Measurements from ENCODE around the gene SLC8A3.

- TF ChIP-seq REST (IDR thresholded peaks at IDR 0.05; ENCODE audit: low read depth) (no peak), POLR2A (IDR thresholded peaks at IDR 0.05; ENCODE audit: borderline replicate concordance, extremely low read depth, insufficient read depth, insufficient read length) (no peak), EZH2phosphoT487 (IDR thresholded peaks at IDR 0.05; ENCODE audit: borderline replicate concordance) (no peak), YY1 (IDR thresholded peaks at IDR 0.05; ENCODE audit: extremely low read depth, insufficient replicate concordance, low read depth, low read length) (no peak), POLR2AphosphoS5 (IDR thresholded peaks at IDR 0.05; ENCODE audit: low read depth, low read length) (no peak), SIN3A (IDR thresholded peaks at IDR 0.05; ENCODE audit: low read depth) (no peak), EZH2 (IDR thresholded peaks at IDR 0.05) (no peak), CEBPB (IDR thresholded peaks at IDR 0.05; ENCODE audit: low read depth) (no peak)
- TF ChIP-seq, protein P1, sequence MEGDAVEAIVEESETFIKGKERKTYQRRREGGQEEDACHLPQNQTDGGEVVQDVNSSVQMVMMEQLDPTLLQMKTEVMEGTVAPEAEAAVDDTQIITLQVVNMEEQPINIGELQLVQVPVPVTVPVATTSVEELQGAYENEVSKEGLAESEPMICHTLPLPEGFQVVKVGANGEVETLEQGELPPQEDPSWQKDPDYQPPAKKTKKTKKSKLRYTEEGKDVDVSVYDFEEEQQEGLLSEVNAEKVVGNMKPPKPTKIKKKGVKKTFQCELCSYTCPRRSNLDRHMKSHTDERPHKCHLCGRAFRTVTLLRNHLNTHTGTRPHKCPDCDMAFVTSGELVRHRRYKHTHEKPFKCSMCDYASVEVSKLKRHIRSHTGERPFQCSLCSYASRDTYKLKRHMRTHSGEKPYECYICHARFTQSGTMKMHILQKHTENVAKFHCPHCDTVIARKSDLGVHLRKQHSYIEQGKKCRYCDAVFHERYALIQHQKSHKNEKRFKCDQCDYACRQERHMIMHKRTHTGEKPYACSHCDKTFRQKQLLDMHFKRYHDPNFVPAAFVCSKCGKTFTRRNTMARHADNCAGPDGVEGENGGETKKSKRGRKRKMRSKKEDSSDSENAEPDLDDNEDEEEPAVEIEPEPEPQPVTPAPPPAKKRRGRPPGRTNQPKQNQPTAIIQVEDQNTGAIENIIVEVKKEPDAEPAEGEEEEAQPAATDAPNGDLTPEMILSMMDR (IDR thresholded peaks at IDR 0.05 in 2 of 3, conservative IDR thresholded peaks at IDR 0.05 in 1 of 3; ENCODE audit: borderline replicate concordance in 1 of 3, insufficient read depth in 1 of 3, low read depth in 2 of 3, low read length in 2 of 3), result no peak
- TF ChIP-seq, protein P2, sequence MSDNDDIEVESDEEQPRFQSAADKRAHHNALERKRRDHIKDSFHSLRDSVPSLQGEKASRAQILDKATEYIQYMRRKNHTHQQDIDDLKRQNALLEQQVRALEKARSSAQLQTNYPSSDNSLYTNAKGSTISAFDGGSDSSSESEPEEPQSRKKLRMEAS (IDR thresholded peaks at IDR 0.05), result no peak
Observed at GRCh38 chr14:70114621-70115156, 74.1 kb downstream of the SLC8A3 start.
